AG10803 (cell line): ENCODE data around the gene KBTBD4.

ENCODE experiments used
- DNase-seq: peaks from one replicate; pipeline ENCODE4 v3.0.0; 2010; ENCODE audit warnings: low read depth
- H3K4me3 ChIP-seq: 2 replicates; pipeline ENCODE4 v1.5.1; 2011; ENCODE audit warnings: mild to moderate bottlenecking, low read length, control low read depth
- TF ChIP-seq, protein P1 (sequence below): conservative IDR thresholded peaks from 2 replicates; pipeline ENCODE4 v1.5.1; 2011; ENCODE audit warnings: mild to moderate bottlenecking, low read length, control low read depth, inconsistent platforms

The KBTBD4 gene

DNA sequence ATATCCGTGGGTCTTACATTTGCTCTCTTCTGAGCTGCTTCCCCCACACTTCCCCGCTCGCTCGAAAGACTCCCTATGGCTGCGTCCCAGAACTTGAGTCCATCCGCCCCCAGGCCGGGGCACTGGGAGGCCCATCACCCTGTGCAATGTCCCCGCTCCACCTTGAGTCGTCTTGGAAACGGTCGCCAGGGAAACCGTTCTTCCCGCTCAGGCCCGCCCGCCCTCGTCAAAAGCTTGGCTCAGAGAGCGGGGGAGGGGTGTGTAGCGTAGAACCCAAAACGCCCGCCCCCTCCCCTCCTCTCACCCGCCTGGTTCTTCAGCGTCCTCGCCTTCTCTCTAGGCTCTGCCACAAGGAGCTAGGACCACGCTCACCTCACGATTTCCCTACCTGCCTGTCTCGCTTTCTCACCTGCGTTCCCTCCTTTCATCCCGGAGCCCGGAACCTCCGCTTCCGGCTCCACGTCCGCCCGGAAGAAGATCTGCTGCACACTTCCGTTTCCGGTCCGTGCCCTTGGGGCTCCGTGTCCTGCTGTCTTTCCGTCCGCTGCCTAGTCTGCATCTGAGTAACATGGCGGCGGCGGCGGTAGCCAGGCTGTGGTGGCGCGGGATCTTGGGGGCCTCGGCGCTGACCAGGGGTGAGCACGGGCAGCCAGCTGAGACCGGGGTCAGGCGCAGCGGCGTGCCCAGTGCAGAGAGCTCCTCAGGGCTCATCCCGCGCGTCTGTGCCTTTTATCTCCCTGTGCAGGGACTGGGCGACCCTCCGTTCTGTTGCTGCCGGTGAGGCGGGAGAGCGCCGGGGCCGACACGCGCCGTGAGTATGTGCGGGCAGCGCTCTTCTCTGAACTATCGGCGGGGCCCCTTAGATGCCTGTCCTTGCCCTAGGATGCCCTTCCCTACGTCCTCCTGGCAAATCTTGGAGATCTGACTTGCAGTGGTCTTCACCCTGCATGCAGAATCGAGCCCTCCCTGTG lies at the start of gene KBTBD4, which contains the start of gene NDUFS3:
KBTBD4 (minus strand) TSS at position 447 of the 971 bp plus-strand sequence; CDS start at position 428, 19 bp downstream.
NDUFS3 (plus strand) TSS at position 551 of the 971 bp plus-strand sequence; CDS start at position 569, 18 bp downstream.
- peak; percentile 85 for DNase-seq
- H3K4me3 ChIP-seq, result peak within 1 kb of the TSS; percentile 97
- TF ChIP-seq, protein P1, sequence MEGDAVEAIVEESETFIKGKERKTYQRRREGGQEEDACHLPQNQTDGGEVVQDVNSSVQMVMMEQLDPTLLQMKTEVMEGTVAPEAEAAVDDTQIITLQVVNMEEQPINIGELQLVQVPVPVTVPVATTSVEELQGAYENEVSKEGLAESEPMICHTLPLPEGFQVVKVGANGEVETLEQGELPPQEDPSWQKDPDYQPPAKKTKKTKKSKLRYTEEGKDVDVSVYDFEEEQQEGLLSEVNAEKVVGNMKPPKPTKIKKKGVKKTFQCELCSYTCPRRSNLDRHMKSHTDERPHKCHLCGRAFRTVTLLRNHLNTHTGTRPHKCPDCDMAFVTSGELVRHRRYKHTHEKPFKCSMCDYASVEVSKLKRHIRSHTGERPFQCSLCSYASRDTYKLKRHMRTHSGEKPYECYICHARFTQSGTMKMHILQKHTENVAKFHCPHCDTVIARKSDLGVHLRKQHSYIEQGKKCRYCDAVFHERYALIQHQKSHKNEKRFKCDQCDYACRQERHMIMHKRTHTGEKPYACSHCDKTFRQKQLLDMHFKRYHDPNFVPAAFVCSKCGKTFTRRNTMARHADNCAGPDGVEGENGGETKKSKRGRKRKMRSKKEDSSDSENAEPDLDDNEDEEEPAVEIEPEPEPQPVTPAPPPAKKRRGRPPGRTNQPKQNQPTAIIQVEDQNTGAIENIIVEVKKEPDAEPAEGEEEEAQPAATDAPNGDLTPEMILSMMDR, result no peak

DNA sequence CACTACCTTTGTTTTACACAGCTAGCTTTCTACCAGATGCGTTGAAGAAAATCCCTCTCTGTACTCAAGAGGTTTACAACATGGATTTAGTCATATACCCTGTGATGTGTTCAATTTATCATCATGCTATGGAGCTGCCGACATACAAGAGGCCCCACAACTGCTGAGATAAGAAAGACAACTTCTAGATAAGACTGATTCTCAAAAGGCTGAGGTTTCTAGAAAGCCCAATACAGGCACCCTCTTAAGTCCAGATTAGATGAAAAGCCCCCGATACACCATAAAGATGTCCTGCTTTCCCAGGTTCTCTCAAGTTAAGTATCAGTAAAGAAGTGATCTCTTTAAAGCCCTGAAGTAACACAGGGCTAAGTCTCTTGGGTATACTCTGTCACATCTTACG lies 49.3 kb upstream of the KBTBD4 start:
- H3K4me3 ChIP-seq, result no peak overlapping the region
- TF ChIP-seq, protein P1, result no peak
- no peak for DNase-seq

DNA sequence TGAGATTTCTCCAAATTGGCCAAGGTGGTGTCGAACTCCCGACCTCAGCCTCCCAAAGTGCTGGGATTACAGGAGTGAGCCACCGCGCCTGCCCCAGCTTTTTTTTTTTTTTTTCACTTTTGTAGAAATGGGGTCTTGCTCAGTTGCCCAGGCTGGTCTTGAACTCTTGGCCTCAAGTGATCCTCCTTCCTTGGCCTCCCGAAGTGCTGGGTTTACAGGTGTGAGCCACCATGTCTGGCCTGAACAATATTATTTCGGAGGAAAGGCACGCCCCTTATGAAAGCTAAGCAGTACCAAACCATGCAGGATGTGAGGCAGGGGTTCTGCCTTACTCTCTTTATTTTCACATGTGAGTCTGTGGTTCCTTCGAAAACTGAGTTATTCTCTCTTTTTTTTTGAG lies 47.5 kb upstream of the KBTBD4 start:
- DNase-seq, result no peak
- no peak overlapping the region for H3K4me3 ChIP-seq
- TF ChIP-seq, protein P1, result no peak

DNA sequence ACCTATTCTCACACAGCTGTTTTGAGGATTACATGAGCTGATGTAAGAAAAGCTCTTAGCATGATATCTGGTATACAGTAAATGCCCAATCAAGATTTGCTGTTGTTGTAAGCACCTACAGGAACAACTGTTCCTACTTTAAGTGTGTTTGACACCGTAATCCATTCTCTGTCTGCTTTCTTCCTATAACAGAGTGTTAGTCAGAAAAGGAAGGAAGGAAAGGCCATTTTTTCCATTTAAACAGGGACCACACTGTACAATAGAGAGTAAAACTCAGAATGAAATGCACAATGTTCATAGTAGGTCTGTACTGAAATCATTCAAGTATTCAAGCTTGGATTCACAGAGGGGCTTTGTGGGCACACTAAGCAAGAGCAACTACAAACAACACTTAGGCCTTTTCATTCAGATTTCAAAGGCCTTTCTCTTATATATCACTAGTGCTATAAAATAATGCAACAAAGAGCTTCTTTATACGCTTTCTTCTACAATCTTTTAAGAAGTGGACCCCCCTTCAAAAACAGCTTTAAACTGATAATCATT lies 42.1 kb upstream of the KBTBD4 start:
- TF ChIP-seq, protein P1, result no peak
- no peak overlapping the region for H3K4me3 ChIP-seq
- DNase-seq, result no peak

DNA sequence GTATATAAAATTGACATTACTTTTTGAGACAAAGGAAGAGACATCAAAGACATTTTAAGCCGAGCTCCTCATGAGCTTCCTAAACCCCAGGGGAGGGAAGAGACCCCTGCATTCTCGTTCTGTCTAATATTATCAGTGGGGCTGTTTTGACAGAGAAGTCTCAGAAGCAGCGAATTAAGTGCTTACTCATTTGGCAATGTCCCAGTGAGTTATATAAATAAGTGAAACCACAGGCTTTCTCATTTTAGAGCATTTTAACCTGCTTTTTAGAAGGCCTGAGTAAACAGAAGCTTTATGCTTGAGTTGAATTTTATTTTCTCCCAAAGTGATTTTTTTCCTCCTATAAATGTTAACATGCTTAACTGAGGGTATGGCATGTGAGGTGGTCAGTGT lies 38.6 kb upstream of the KBTBD4 start:
- TF ChIP-seq, protein P1, result no peak

DNA sequence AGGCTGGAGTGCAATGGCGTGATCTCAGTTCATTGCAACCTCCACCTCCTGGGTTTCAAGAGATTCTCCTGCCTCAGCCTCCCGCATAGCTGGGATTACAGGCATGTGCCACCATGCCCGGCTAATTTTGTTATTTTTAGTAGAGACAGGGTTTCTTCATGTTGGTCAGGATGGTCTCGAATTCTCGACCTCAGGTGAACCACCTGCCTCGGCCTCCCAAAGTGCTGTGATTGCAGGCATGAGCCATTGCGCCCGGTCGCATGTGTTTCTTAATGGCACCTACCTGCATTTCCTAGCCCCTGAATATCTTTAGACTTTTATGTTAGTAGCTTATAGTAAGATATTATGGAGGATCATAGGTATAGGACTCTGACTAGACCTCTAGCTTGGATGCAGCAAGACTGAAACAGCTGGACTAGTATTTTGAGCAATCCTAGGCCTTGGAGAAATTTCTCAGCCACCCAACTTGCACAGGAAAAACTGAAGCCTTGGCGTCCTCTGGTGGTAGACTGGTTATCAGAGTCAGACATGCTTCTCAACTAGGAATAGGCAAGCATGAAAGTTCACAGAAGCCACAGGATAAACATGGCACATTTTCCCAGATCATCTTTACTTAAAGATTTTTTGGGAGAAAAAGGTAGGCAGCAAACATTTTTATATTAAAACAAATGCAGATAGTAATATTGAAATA lies 38.1 kb upstream of the KBTBD4 start:
- TF ChIP-seq, protein P1, result peak; percentile 99
- DNase-seq, result peak; percentile 85
- H3K4me3 ChIP-seq, result no peak overlapping the region

More for the DNA sequence above, 38.6 kb upstream of the KBTBD4 start:
- no peak overlapping the region for H3K4me3 ChIP-seq
- DNase-seq, result peak; percentile 65
